D341Med (cell line): ENCODE results near the gene ATP5MK.
"Not testable (repeated sequence)": the region's sequence is repeated elsewhere in the genome, so short reads cannot be mapped to it uniquely, and the experiment has no call there.

Source experiments
- DNase-seq: peaks from one replicate; pipeline ENCODE4 v3.0.0; 2012; ENCODE audit warnings: low spot score

Gene ATP5MK

GRCh38 chr10:103396067-103396788, at the start of gene ATP5MK, which contains the start of gene PDCD11:
TSS of gene ATP5MK (minus strand) at chr10:103396475. CDS start at chr10:103392457, 4,018 bp downstream.
TSS of gene PDCD11 (plus strand) at chr10:103396626. CDS start at chr10:103398427, 1,801 bp downstream.
- DNase-seq, result peak; percentile 92

- no peak for DNase-seq
These were observed 49.1 kb upstream of the ATP5MK start for GRCh38 chr10:103445366-103445765.

- DNase-seq, result no peak
These were observed 48.2 kb upstream of the ATP5MK start for GRCh38 chr10:103444478-103444877.

- DNase-seq, result no peak
These were observed 47.4 kb upstream of the ATP5MK start for GRCh38 chr10:103443475-103444185.

- no peak for DNase-seq
These were observed 45.8 kb upstream of the ATP5MK start for GRCh38 chr10:103442031-103442461.

- no peak for DNase-seq
These were observed 45.3 kb upstream of the ATP5MK start for GRCh38 chr10:103441611-103442010.

GRCh38 chr10:103441206-103441605, 44.9 kb upstream of the ATP5MK start:
- no peak for DNase-seq

GRCh38 chr10:103440416-103440815, 44.1 kb upstream of the ATP5MK start:
- no peak for DNase-seq

GRCh38 chr10:103439776-103440175, 43.5 kb upstream of the ATP5MK start:
- DNase-seq, result no peak

- no peak for DNase-seq
These were observed 37.6 kb upstream of the ATP5MK start for GRCh38 chr10:103433858-103434257.

GRCh38 chr10:103431902-103432301, 35.6 kb upstream of the ATP5MK start:
- no peak for DNase-seq

- no peak for DNase-seq
These were observed 33.4 kb upstream of the ATP5MK start for GRCh38 chr10:103429647-103430046.

GRCh38 chr10:103428989-103429643, 32.8 kb upstream of the ATP5MK start:
- DNase-seq, result no peak

GRCh38 chr10:103427866-103428265, 31.6 kb upstream of the ATP5MK start:
- DNase-seq, result no peak

- no peak for DNase-seq
These were observed 27.5 kb upstream of the ATP5MK start for GRCh38 chr10:103423748-103424147.

- DNase-seq, result no peak
These were observed 22.8 kb upstream of the ATP5MK start for GRCh38 chr10:103419101-103419500.

- no peak for DNase-seq
These were observed 21.3 kb upstream of the ATP5MK start for GRCh38 chr10:103417601-103418000.

- DNase-seq, result not testable (repeated sequence)
These were observed 20.8 kb upstream of the ATP5MK start for GRCh38 chr10:103417148-103417469.

GRCh38 chr10:103416436-103417147, 20.3 kb upstream of the ATP5MK start:
- DNase-seq, result peak; percentile 40

- no peak for DNase-seq
These were observed 19.3 kb upstream of the ATP5MK start for GRCh38 chr10:103415581-103415980.

GRCh38 chr10:103413564-103413963, 17.3 kb upstream of the ATP5MK start:
- no peak for DNase-seq

GRCh38 chr10:103397191-103397825, 1.0 kb upstream of the ATP5MK start:
- DNase-seq, result no peak
